ENCODE measurements around the gene IGF2R. TPM values are rescaled to one million over a fixed set of nuclear protein-coding genes. Genes with fewer than 3 reads are reported as not detected.

IGF2R gene
- total RNA-seq, 4 donors from 2014 or later, result 85.0 to 145 (median 103) TPM

- no peak for TF ChIP-seq CTCF (IDR thresholded peaks at IDR 0.05; ENCODE audit: low read depth)
Observed at GRCh38 chr6:160055813-160056212, 86.9 kb downstream of the IGF2R start.

GRCh38 chr6:160057080-160057479 is 88.2 kb downstream of the IGF2R start:
- no peak for TF ChIP-seq CTCF (IDR thresholded peaks at IDR 0.05; ENCODE audit: low read depth)

- TF ChIP-seq CTCF (IDR thresholded peaks at IDR 0.05; ENCODE audit: low read depth), result no peak
Observed at GRCh38 chr6:160058603-160059215, 89.8 kb downstream of the IGF2R start.

- TF ChIP-seq CTCF (IDR thresholded peaks at IDR 0.05; ENCODE audit: low read depth), result no peak
Observed at GRCh38 chr6:160060221-160060620, 91.3 kb downstream of the IGF2R start.

- no peak for TF ChIP-seq CTCF (IDR thresholded peaks at IDR 0.05; ENCODE audit: low read depth)
Observed at GRCh38 chr6:160060920-160061447, 92.1 kb downstream of the IGF2R start.

- no peak for TF ChIP-seq CTCF (IDR thresholded peaks at IDR 0.05; ENCODE audit: low read depth)
Observed at GRCh38 chr6:160063771-160064413, 95.0 kb downstream of the IGF2R start.

- TF ChIP-seq CTCF (IDR thresholded peaks at IDR 0.05; ENCODE audit: low read depth), result no peak
Observed at GRCh38 chr6:160065200-160065599, 96.3 kb downstream of the IGF2R start.
